Peyer's patch (tissue), 4 donors: Measurements from ENCODE around the gene MAZ.

Experiments
- CTCF ChIP-seq, 6 experiments: fragments of 450-650 bp in 4 of 6; fragments of 200-600 bp in 2 of 6; sonication (generic) in 1 of 6; IDR thresholded peaks; one replicate each; pipeline ENCODE4 v1.5.1; 2017 to 2019; ENCODE audit warnings: antibody characterized with exemption in 6 of 6, mild to moderate bottlenecking in 3 of 6, moderate library complexity in 1 of 6
- POLR2A ChIP-seq, 2 donors: fragments of 450-650 bp; IDR thresholded peaks; one replicate each; pipeline ENCODE4 v1.5.1; 2017; ENCODE audit warnings: antibody characterized with exemption in 2 of 2, mild to moderate bottlenecking in 2 of 2, moderate library complexity in 2 of 2

GRCh38 chr16:29809031-29809747 lies 2.9 kb downstream of the MAZ start:
- TF ChIP-seq CTCF (IDR thresholded peaks at IDR 0.05): no peak
- no peak for TF ChIP-seq POLR2A (IDR thresholded peaks at IDR 0.05)
